ENCODE data around the gene ENTPD7.

ENTPD7 gene, protein sequence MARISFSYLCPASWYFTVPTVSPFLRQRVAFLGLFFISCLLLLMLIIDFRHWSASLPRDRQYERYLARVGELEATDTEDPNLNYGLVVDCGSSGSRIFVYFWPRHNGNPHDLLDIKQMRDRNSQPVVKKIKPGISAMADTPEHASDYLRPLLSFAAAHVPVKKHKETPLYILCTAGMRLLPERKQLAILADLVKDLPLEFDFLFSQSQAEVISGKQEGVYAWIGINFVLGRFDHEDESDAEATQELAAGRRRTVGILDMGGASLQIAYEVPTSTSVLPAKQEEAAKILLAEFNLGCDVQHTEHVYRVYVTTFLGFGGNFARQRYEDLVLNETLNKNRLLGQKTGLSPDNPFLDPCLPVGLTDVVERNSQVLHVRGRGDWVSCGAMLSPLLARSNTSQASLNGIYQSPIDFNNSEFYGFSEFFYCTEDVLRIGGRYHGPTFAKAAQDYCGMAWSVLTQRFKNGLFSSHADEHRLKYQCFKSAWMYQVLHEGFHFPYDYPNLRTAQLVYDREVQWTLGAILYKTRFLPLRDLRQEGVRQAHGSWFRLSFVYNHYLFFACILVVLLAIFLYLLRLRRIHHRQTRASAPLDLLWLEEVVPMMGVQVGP

GRCh38 chr10:99659031-99659867, at the start of gene ENTPD7:
Gene ENTPD7 (plus strand): TSS chr10:99659509. CDS start chr10:99659957, 448 bp downstream.
- peak within 1 kb of the TSS; percentile 81 for H3K4me3 ChIP-seq (ENCODE audit: low read length)
- peak within 1 kb of the TSS; percentile 97 for H2AFZ ChIP-seq (ENCODE audit: low read depth, low read length)
- H3K36me3 ChIP-seq (ENCODE audit: insufficient read depth, low read length): peaks cover 8% of the 10 kb centered on the region
- no peaks in the 10 kb centered on the region for H3K27me3 ChIP-seq (ENCODE audit: insufficient read depth, low read length)
- no peaks in the 10 kb centered on the region for H3K9me3 ChIP-seq (ENCODE audit: low read length)
- H3K4me1 ChIP-seq (ENCODE audit: insufficient read depth, low read length): peaks cover 13% of the 10 kb centered on the region

- Histone ChIP-seq H3K9me3 (ENCODE audit: low read length) (no peaks in the 10 kb centered on the region), H3K4me1 (ENCODE audit: insufficient read depth, low read length) (no peaks in the 10 kb centered on the region), H3K4me3 (ENCODE audit: low read length) (no peak overlapping the region), H3K36me3 (ENCODE audit: insufficient read depth, low read length) (peaks cover 26% of the 10 kb centered on the region), H2AFZ (ENCODE audit: low read depth, low read length) (no peak overlapping the region), H3K27me3 (ENCODE audit: insufficient read depth, low read length) (no peaks in the 10 kb centered on the region)
Measured at GRCh38 chr10:99610221-99610620, 49.1 kb upstream of the ENTPD7 start.

DNA sequence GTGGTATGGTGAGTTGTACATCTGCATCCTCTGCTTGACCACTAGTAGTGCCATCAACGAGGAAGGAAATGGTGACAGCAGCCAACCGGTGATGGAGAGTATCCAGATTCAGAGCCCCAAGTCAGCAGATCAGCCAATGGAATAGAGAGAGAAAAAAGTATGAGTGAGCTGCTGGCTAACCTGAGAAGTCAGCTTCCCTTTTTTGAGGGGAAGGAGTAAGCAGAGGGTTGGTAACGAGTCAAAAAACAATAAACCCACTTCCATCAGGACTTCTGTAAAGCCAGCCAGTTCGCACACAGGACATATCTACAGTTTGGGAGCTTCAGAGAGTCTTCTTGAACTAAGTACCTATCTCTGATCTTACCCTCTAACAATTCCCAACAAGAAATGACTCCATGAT, 48.0 kb upstream of the ENTPD7 start:
- H3K27me3 ChIP-seq (ENCODE audit: insufficient read depth, low read length): no peaks in the 10 kb centered on the region
- H3K9me3 ChIP-seq (ENCODE audit: low read length): no peaks in the 10 kb centered on the region
- no peak overlapping the region for H2AFZ ChIP-seq (ENCODE audit: low read depth, low read length)
- no peaks in the 10 kb centered on the region for H3K4me1 ChIP-seq (ENCODE audit: insufficient read depth, low read length)
- peaks cover 26% of the 10 kb centered on the region for H3K36me3 ChIP-seq (ENCODE audit: insufficient read depth, low read length)
- H3K4me3 ChIP-seq (ENCODE audit: low read length): no peak overlapping the region

DNA sequence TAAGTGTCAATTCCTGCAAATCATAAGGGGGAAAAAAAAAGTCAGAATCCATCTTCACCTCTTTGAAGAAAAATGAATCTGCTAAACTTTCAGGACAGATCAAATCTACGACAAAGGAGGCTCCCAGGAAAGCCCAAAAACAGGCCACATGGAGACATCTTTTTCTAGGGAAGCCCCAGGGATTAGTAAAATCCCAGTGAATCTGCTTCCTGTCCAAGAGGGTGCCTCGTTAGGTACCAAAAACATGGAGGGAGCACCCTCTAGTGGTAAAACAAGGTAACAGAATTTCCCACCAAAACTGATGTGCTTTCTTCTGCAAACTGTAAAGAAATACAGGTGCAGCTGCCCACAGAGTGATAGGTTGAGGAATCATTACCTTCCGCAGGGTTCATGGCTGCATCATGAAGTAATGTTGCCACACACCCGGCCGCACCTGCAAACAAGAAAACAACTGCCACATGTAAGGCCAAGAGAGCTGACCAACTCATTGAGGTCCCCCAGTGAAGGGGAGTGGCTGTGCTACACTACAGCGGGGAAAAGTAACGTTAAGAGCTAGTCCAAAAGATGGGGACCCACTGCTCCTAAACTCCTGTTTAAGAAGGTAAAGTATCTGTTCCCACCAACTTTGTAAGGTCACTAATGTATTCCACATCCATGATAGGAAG, 47.0 kb upstream of the ENTPD7 start:
- Histone ChIP-seq H3K36me3 (ENCODE audit: insufficient read depth, low read length) (peaks cover 26% of the 10 kb centered on the region), H2AFZ (ENCODE audit: low read depth, low read length) (no peak overlapping the region), H3K4me1 (ENCODE audit: insufficient read depth, low read length) (no peaks in the 10 kb centered on the region), H3K4me3 (ENCODE audit: low read length) (no peak overlapping the region), H3K9me3 (ENCODE audit: low read length) (no peaks in the 10 kb centered on the region), H3K27me3 (ENCODE audit: insufficient read depth, low read length) (no peaks in the 10 kb centered on the region)

DNA sequence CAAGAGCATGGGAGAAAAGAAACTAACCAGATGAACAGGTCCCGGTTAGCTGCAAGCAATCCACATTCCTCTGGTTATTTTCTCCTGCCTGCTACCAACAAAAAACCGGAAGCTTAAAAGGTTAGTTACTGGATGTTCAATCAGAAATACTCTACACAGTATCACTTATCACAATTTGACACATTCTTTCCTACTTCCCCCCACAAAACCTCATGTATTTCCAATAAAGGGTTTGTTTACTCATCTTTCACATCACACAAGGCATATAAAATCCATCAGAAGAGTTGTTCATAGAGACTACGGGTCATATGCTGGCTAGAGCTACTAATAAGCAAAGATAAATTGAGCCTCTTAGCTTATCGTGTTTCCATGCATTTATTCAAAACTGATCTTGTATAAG, 43.9 kb upstream of the ENTPD7 start:
- H3K4me1 ChIP-seq (ENCODE audit: insufficient read depth, low read length): peaks cover 21% of the 10 kb centered on the region
- no peaks in the 10 kb centered on the region for H3K9me3 ChIP-seq (ENCODE audit: low read length)
- no peaks in the 10 kb centered on the region for H3K27me3 ChIP-seq (ENCODE audit: insufficient read depth, low read length)
- H3K4me3 ChIP-seq (ENCODE audit: low read length): no peak overlapping the region
- no peak overlapping the region for H2AFZ ChIP-seq (ENCODE audit: low read depth, low read length)
- H3K36me3 ChIP-seq (ENCODE audit: insufficient read depth, low read length): peaks cover 16% of the 10 kb centered on the region

DNA sequence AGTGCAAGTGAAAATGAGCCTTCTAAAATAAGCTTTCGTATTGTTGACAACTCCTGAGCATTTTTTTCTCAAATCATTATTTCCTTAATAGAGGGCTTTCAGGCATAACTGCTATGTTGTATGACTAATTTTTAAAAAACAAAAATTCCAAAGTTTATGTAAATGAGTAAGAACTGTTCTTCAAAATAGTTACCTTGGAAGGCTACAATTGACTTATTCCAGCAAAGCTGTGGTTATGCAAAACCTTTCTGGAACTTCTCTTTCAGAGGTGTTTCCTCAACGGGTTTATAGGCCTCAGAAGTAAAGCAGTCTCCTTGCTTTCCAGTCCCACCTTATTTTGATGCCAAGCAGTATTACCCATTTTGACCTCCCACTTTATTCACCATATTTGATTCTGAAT, 41.6 kb upstream of the ENTPD7 start:
- peaks cover 29% of the 10 kb centered on the region for H3K4me1 ChIP-seq (ENCODE audit: insufficient read depth, low read length)
- H2AFZ ChIP-seq (ENCODE audit: low read depth, low read length): no peak overlapping the region
- peak overlapping the region; percentile 11 for H3K4me3 ChIP-seq (ENCODE audit: low read length)
- H3K9me3 ChIP-seq (ENCODE audit: low read length): no peaks in the 10 kb centered on the region
- no peaks in the 10 kb centered on the region for H3K27me3 ChIP-seq (ENCODE audit: insufficient read depth, low read length)
- peaks cover 6% of the 10 kb centered on the region for H3K36me3 ChIP-seq (ENCODE audit: insufficient read depth, low read length)

DNA sequence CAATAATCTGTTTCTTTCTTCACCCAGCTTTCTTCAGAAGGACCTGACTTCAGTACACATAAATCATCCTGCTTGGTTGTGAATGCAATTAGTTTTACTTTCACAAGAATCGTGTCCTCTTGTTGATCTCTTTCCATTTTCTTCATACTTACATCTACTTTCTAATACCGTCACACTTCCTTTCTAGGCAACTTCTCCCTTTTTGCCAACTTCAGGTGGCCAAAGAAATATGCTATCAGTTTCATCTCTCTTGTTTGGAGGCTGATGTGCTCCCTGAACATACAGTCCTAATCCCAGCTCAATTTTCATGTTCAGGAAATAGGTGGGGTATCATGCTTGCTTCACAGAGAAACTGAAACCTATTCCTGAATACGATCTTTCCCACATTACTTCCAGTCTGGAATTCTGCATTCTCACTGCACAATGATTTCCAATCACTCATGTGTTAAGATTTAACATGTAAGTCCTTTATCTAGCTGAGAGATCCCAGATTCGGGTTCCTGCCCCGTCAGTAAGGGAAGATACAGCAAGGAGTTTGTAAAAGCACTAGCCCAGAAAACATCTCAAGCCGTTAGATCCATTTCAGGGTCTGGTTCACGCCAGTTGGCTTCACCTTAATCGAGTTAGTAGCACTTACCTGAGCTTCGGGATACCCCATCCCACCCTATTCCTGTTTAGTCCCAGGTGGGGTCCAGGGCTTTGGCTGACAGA, 40.1 kb upstream of the ENTPD7 start:
- H2AFZ ChIP-seq (ENCODE audit: low read depth, low read length): no peak overlapping the region
- H3K4me3 ChIP-seq (ENCODE audit: low read length): peak overlapping the region; percentile 76
- H3K9me3 ChIP-seq (ENCODE audit: low read length): no peaks in the 10 kb centered on the region
- H3K4me1 ChIP-seq (ENCODE audit: insufficient read depth, low read length): peaks cover 29% of the 10 kb centered on the region
- no peaks in the 10 kb centered on the region for H3K36me3 ChIP-seq (ENCODE audit: insufficient read depth, low read length)
- no peaks in the 10 kb centered on the region for H3K27me3 ChIP-seq (ENCODE audit: insufficient read depth, low read length)

DNA sequence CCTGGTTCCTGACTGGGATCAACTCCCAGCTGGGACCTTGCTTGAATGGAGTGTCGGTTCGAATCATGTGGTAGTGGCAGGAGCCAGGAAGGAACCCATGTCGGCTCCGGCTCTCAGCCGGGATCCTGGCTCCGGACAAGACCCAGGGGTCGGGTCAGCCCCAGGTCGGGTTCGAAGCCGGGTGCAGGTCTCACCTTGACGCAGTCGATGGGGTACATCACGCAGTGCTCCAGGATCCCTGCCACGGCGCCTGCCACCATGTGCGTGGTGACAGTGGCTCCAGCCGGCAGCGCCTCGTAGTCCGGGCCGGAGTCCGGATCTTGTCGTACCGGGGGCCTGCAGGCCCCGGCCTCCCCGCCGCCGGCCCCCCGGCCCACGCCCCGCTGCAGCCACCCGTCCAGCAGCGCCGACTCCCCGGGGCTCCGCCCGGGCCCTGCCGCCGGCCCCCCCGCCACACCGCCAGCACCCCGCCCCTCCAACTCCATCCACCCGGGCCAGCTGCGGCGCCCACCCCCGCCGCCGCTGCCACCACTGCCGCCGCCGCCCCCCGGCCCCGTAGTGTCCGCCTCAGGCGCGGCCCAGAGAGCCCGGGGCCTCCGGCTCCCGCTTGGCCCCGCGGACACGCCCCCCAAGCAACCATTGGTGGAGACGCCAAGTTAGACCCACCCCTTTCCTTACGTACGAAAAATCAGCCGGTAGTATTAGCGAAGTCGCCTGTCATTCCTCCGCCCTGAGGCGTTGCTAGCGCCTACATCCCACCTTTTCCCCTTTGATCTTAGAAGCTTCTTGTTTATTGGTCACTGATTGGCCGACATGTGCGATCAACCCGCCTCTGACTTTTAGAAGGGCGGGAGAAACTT, 39.2 kb upstream of the ENTPD7 start, which contains the start of gene SLC25A28:
SLC25A28 (minus strand) TSS at position 589 of the 860 bp plus-strand sequence; CDS start at position 485, 104 bp downstream.
- Histone ChIP-seq H3K9me3 (ENCODE audit: low read length) (no peaks in the 10 kb centered on the region), H3K4me1 (ENCODE audit: insufficient read depth, low read length) (peaks cover 29% of the 10 kb centered on the region), H3K4me3 (ENCODE audit: low read length) (peak within 1 kb of the TSS; percentile 76), H3K27me3 (ENCODE audit: insufficient read depth, low read length) (no peaks in the 10 kb centered on the region), H2AFZ (ENCODE audit: low read depth, low read length) (peak within 1 kb of the TSS; percentile 74), H3K36me3 (ENCODE audit: insufficient read depth, low read length) (no peaks in the 10 kb centered on the region)

DNA sequence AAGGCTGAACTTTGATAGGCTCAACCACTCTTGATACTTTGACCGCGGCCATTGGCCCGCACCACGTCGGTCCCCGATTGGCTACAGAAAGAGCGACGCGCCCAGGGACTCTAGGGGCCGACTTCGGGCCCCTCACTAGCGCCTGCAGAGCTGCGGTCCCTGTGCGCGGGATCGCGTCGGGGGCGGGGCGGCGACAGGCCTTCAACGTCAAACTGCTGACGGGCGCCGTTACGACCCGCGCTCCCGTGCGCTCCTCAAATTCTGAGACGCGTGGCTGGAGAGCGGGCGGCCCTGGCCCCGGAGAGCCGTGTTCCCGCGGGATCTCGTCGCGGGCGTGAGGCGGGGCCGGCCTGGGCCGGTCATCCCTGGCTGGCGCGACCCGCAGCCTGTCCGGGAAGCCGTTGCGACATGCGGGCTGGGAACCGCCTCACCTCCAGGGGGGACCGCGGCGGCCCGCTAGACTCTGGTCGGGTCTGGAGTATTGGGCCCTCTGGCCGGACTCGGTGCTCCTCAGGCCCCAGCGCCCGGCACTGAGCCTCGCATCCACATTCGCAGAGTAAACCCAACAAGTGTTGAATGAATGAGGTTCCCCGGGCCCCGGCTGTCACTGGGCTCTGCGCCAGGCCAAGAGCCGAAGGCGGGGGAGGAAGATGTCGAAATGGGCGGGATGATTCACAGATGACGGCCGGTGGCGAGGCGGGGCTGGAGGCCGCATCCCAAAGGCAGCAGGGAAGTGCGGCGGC, 38.4 kb upstream of the ENTPD7 start:
- H3K4me1 ChIP-seq (ENCODE audit: insufficient read depth, low read length): peaks cover 29% of the 10 kb centered on the region
- no peaks in the 10 kb centered on the region for H3K27me3 ChIP-seq (ENCODE audit: insufficient read depth, low read length)
- no peaks in the 10 kb centered on the region for H3K9me3 ChIP-seq (ENCODE audit: low read length)
- H2AFZ ChIP-seq (ENCODE audit: low read depth, low read length): peak overlapping the region; percentile 74
- peak overlapping the region; percentile 76 for H3K4me3 ChIP-seq (ENCODE audit: low read length)
- H3K36me3 ChIP-seq (ENCODE audit: insufficient read depth, low read length): no peaks in the 10 kb centered on the region

DNA sequence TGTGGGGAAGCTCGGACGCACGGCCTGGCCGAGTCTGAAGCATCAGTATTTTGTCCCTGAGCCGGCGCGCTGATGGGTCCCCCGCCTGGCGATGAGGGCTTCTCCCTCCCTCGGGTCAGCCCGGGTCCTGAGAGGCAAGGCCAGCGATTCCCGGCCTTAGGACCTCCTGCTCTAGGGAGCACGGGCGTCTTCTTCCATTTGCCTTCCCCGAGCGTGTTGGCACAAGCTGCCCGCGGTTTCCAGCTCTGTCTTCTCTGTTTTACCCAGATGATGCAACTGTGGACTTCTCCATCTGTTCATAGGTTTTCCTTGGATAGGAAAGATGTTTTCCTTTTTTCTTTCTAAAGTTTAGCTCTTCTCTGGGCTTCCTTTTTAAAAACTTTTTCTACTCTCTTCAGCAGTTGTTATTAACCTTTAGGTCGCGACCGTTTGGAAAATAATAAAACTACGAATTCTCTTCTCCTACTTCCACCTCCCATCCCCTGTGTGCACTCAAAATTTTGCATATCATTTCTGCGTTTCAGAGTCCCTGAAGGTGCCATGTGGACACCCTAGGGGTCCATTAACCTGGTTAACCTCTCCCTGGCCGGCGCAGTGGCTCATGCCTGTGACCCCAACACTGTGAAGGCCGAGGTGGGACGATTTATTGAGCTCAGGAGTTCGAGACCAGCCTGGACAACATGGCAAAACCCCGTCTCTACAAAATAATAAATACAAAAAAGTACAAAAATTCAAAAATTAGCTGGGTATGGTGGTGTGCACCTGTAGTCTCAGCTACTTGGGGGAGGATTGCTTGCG, 37.7 kb upstream of the ENTPD7 start:
- Histone ChIP-seq H3K27me3 (ENCODE audit: insufficient read depth, low read length) (no peaks in the 10 kb centered on the region), H3K9me3 (ENCODE audit: low read length) (no peaks in the 10 kb centered on the region), H3K4me3 (ENCODE audit: low read length) (peak overlapping the region; percentile 76), H2AFZ (ENCODE audit: low read depth, low read length) (peak overlapping the region; percentile 74), H3K36me3 (ENCODE audit: insufficient read depth, low read length) (no peaks in the 10 kb centered on the region), H3K4me1 (ENCODE audit: insufficient read depth, low read length) (peaks cover 29% of the 10 kb centered on the region)

Data from neuron (in vitro differentiated cells).